Measurements from ENCODE around the gene STUM.

STUM gene

GRCh38 chr1:226648421-226648820 is 99.9 kb downstream of the STUM start:
- no peak overlapping the region for H3K27ac ChIP-seq (ENCODE audit: low read length)
- H3K79me2 ChIP-seq (ENCODE audit: insufficient read depth, low read length), result 0 out of 2 replicates have a peak, but pooled peaks cover 7% of the 10 kb centered on the region
- H3K4me1 ChIP-seq (ENCODE audit: insufficient read depth, low read length), result peaks cover 10% of the 10 kb centered on the region
- H2AFZ ChIP-seq (ENCODE audit: low read depth, low read length), result no peak overlapping the region
- no peak overlapping the region for H3K4me2 ChIP-seq (ENCODE audit: insufficient read depth, low read length)
- peaks cover 30% of the 10 kb centered on the region for H4K20me1 ChIP-seq (ENCODE audit: insufficient read depth, low read length)
- peaks cover 58% of the 10 kb centered on the region for H3K36me3 ChIP-seq (ENCODE audit: insufficient read depth, low read length)
- H3K9ac ChIP-seq (ENCODE audit: low read depth, low read length), result no peak overlapping the region
- TF ChIP-seq CTCF (IDR thresholded peaks at IDR 0.05; ENCODE audit: borderline replicate concordance, extremely low read depth, low read length, poor library complexity, severe bottlenecking), result no peak
- no peak for TF ChIP-seq EZH2 (IDR thresholded peaks at IDR 0.05; ENCODE audit: borderline replicate concordance, low read depth, low read length, severe bottlenecking)
- no peaks in the 10 kb centered on the region for H3K27me3 ChIP-seq (ENCODE audit: insufficient read depth, low read length, poor library complexity)
- no peak for ATAC-seq (ENCODE audit: insufficient read depth, low read depth)
- H3K9me3 ChIP-seq (ENCODE audit: insufficient read depth, low read length, severe bottlenecking), result no peaks in the 10 kb centered on the region
- no peak overlapping the region for H3K4me3 ChIP-seq (ENCODE audit: low read depth in 1 of 2, low read length in 2 of 2)
- no peak for DNase-seq

- H3K79me2 ChIP-seq (ENCODE audit: insufficient read depth, low read length), result 0 out of 2 replicates have a peak, but pooled peaks cover 7% of the 10 kb centered on the region
- no peak overlapping the region for H3K4me3 ChIP-seq (ENCODE audit: low read depth in 1 of 2, low read length in 2 of 2)
- no peak for ATAC-seq (ENCODE audit: insufficient read depth, low read depth)
- H3K9ac ChIP-seq (ENCODE audit: low read depth, low read length), result no peak overlapping the region
- DNase-seq, result no peak
- peaks cover 26% of the 10 kb centered on the region for H4K20me1 ChIP-seq (ENCODE audit: insufficient read depth, low read length)
- no peak overlapping the region for H3K4me2 ChIP-seq (ENCODE audit: insufficient read depth, low read length)
- peaks cover 18% of the 10 kb centered on the region for H3K4me1 ChIP-seq (ENCODE audit: insufficient read depth, low read length)
- peaks cover 51% of the 10 kb centered on the region for H3K36me3 ChIP-seq (ENCODE audit: insufficient read depth, low read length)
- no peaks in the 10 kb centered on the region for H3K27me3 ChIP-seq (ENCODE audit: insufficient read depth, low read length, poor library complexity)
- no peak for TF ChIP-seq EZH2 (IDR thresholded peaks at IDR 0.05; ENCODE audit: borderline replicate concordance, low read depth, low read length, severe bottlenecking)
- no peak for TF ChIP-seq CTCF (IDR thresholded peaks at IDR 0.05; ENCODE audit: borderline replicate concordance, extremely low read depth, low read length, poor library complexity, severe bottlenecking)
- H3K27ac ChIP-seq (ENCODE audit: low read length), result no peak overlapping the region
- H2AFZ ChIP-seq (ENCODE audit: low read depth, low read length), result no peak overlapping the region
- H3K9me3 ChIP-seq (ENCODE audit: insufficient read depth, low read length, severe bottlenecking), result no peaks in the 10 kb centered on the region
Measured at GRCh38 chr1:226649244-226649643, 100.7 kb downstream of the STUM start.

- no peak overlapping the region for H2AFZ ChIP-seq (ENCODE audit: low read depth, low read length)
- peaks cover 26% of the 10 kb centered on the region for H4K20me1 ChIP-seq (ENCODE audit: insufficient read depth, low read length)
- no peak for TF ChIP-seq EZH2 (IDR thresholded peaks at IDR 0.05; ENCODE audit: borderline replicate concordance, low read depth, low read length, severe bottlenecking)
- TF ChIP-seq CTCF (IDR thresholded peaks at IDR 0.05; ENCODE audit: borderline replicate concordance, extremely low read depth, low read length, poor library complexity, severe bottlenecking), result no peak
- no peak overlapping the region for H3K4me2 ChIP-seq (ENCODE audit: insufficient read depth, low read length)
- DNase-seq (peak; percentile 37), ATAC-seq (ENCODE audit: insufficient read depth, low read depth) (no peak)
- peaks cover 47% of the 10 kb centered on the region for H3K36me3 ChIP-seq (ENCODE audit: insufficient read depth, low read length)
- peak overlapping the region; percentile 4; the same call in 1 of the 2 replicates for H3K27ac ChIP-seq (ENCODE audit: low read length)
- no peak overlapping the region for H3K9ac ChIP-seq (ENCODE audit: low read depth, low read length)
- 0 out of 2 replicates have a peak, but pooled peaks cover 7% of the 10 kb centered on the region for H3K79me2 ChIP-seq (ENCODE audit: insufficient read depth, low read length)
- H3K27me3 ChIP-seq (ENCODE audit: insufficient read depth, low read length, poor library complexity), result no peaks in the 10 kb centered on the region
- peaks cover 24% of the 10 kb centered on the region for H3K4me1 ChIP-seq (ENCODE audit: insufficient read depth, low read length)
- no peak overlapping the region for H3K4me3 ChIP-seq (ENCODE audit: low read depth in 1 of 2, low read length in 2 of 2)
- no peaks in the 10 kb centered on the region for H3K9me3 ChIP-seq (ENCODE audit: insufficient read depth, low read length, severe bottlenecking)
Measured at GRCh38 chr1:226649780-226650179, 101.2 kb downstream of the STUM start.

Measured in DND-41 (cell line).